Measurements from ENCODE around the gene ERF. TPM values are rescaled to one million over a fixed set of nuclear protein-coding genes. Genes with fewer than 3 reads are reported as not detected.
A peak's percentile ranks its signal among the peaks of the same experiment; 100 is the strongest.
"Not testable (repeated sequence)": the region's sequence is repeated elsewhere in the genome, so short reads cannot be mapped to it uniquely, and the experiment has no call there.

ERF gene
- total and polyA plus RNA-seq, 2 donors (not counting 3 experiments of a cell fraction or from before 2014, with no cell fraction given): 102 to 117 TPM

DNA sequence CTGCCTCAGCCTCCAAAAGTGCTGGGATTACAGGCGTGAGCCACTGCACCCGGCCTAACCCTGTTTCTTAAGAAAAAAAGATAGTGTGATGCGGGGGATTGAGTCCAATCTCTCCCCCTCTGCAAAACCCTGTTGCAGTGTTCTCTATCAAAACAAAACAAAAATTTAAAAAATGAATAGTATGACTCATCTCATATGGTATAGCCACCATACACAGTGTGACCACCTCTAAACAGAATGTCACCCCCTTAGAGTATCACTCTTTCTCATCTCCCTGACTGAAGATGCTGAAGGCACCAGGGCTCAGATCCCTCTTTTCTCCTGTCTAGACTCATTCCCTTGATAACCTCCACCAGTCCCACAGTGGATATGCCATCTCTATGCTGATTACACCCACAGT lies 6.8 kb upstream of the ERF start:
- H3K4me3 ChIP-seq (replicated peaks in 1 of 3; ENCODE audit: insufficient read depth in 1 of 3, low read depth in 1 of 3, low read length in 3 of 3): no peak overlapping the region
- no peak overlapping the region for H3K9ac ChIP-seq (replicated peaks; ENCODE audit: extremely low read depth, insufficient read depth, low read length)
- no TSS peak for BruUV-seq (replicated peaks)
- H3K27me3 ChIP-seq (ENCODE audit: control insufficient read depth in 2 of 2, insufficient read depth in 2 of 2, low read length in 2 of 2): no peaks in the 10 kb centered on the region
- no peak overlapping the region for H3K4me2 ChIP-seq (ENCODE audit: insufficient read depth, low read length)
- H3K9me1 ChIP-seq (replicated peaks; ENCODE audit: control insufficient read depth, extremely low read depth, insufficient read depth, low read length): no peaks in the 10 kb centered on the region
- no peaks in the 10 kb centered on the region for H3K4me1 ChIP-seq (ENCODE audit: control insufficient read depth, extremely low read depth, insufficient read depth, low read length)
- TF ChIP-seq, protein P1, sequence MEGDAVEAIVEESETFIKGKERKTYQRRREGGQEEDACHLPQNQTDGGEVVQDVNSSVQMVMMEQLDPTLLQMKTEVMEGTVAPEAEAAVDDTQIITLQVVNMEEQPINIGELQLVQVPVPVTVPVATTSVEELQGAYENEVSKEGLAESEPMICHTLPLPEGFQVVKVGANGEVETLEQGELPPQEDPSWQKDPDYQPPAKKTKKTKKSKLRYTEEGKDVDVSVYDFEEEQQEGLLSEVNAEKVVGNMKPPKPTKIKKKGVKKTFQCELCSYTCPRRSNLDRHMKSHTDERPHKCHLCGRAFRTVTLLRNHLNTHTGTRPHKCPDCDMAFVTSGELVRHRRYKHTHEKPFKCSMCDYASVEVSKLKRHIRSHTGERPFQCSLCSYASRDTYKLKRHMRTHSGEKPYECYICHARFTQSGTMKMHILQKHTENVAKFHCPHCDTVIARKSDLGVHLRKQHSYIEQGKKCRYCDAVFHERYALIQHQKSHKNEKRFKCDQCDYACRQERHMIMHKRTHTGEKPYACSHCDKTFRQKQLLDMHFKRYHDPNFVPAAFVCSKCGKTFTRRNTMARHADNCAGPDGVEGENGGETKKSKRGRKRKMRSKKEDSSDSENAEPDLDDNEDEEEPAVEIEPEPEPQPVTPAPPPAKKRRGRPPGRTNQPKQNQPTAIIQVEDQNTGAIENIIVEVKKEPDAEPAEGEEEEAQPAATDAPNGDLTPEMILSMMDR (IDR thresholded peaks at IDR 0.05; ENCODE audit: extremely low read depth in 1 of 2, insufficient read depth in 1 of 2, low read depth in 1 of 2, low read length in 2 of 2): no peak
- peak; percentile 14 for TF ChIP-seq JUN (IDR thresholded peaks at IDR 0.05; ENCODE audit: borderline replicate concordance, insufficient read depth, insufficient read length, low read depth)
- dilution Hi-C loops (cut with MboI; ENCODE audit: extremely low pct_ligation_motif_present, low sequenced_read_pairs) (no loop called here), intact Hi-C loops (cut with micrococcal nuclease) (no loop called here)
- FAIRE-seq (no peak), DNase-seq (ENCODE audit: low read depth, low spot score) (no peak)
- CTCF ChIA-PET: no interaction called here
- H3K36me3 ChIP-seq (ENCODE audit: control insufficient read depth in 2 of 2, extremely low read depth in 1 of 2, insufficient read depth in 2 of 2, low read length in 2 of 2): no peaks in the 10 kb centered on the region
- H3K79me2 ChIP-seq (ENCODE audit: control insufficient read depth, insufficient read depth, low read length): no peaks in the 10 kb centered on the region
- H4K20me1 ChIP-seq (replicated peaks; ENCODE audit: control insufficient read depth, extremely low read depth, insufficient read depth, low read length): no peaks in the 10 kb centered on the region
- no peak overlapping the region for H3K27ac ChIP-seq (ENCODE audit: insufficient read depth, low read depth, low read length)
- H3K9me3 ChIP-seq (replicated peaks; ENCODE audit: control insufficient read depth, insufficient read depth, low read length): no peaks in the 10 kb centered on the region
- POLR2A ChIA-PET: no interaction called here
- H2AFZ ChIP-seq (ENCODE audit: low read depth, low read length): no peak overlapping the region

GRCh38 chr19:42257842-42258241 lies 2.9 kb upstream of the ERF start:
- H2AFZ ChIP-seq (ENCODE audit: low read depth, low read length); H3K27me3 ChIP-seq (ENCODE audit: control insufficient read depth in 2 of 2, insufficient read depth in 2 of 2, low read length in 2 of 2); H3K4me3 ChIP-seq (replicated peaks in 1 of 3; ENCODE audit: insufficient read depth in 1 of 3, low read depth in 1 of 3, low read length in 3 of 3); dilution Hi-C loops (cut with MboI; ENCODE audit: extremely low pct_ligation_motif_present, low sequenced_read_pairs); H3K9ac ChIP-seq (replicated peaks; ENCODE audit: extremely low read depth, insufficient read depth, low read length); H3K27ac ChIP-seq (ENCODE audit: insufficient read depth, low read depth, low read length); FAIRE-seq; H3K9me1 ChIP-seq (replicated peaks; ENCODE audit: control insufficient read depth, extremely low read depth, insufficient read depth, low read length); H3K4me1 ChIP-seq (ENCODE audit: control insufficient read depth, extremely low read depth, insufficient read depth, low read length); DNase-seq (ENCODE audit: low read depth, low spot score); H3K9me3 ChIP-seq (replicated peaks; ENCODE audit: control insufficient read depth, insufficient read depth, low read length); intact Hi-C loops (cut with micrococcal nuclease); H3K4me2 ChIP-seq (ENCODE audit: insufficient read depth, low read length); H4K20me1 ChIP-seq (replicated peaks; ENCODE audit: control insufficient read depth, extremely low read depth, insufficient read depth, low read length); H3K36me3 ChIP-seq (ENCODE audit: control insufficient read depth in 2 of 2, extremely low read depth in 1 of 2, insufficient read depth in 2 of 2, low read length in 2 of 2); BruUV-seq (replicated peaks): not testable (repeated sequence)
- peaks cover 17% of the 10 kb centered on the region for H3K79me2 ChIP-seq (ENCODE audit: control insufficient read depth, insufficient read depth, low read length)
- CTCF ChIA-PET: interaction anchor here (1.0 kb wide), 1 partner anchor 22 kb away, joined by 4 read pairs; no protein-coding TSS in a partner anchor
- POLR2A ChIA-PET: interaction anchor here (0.7 kb wide), 1 partner anchor 23 kb away, joined by 5 read pairs; no protein-coding TSS in a partner anchor
